Mononuclear cell (primary cell): ENCODE results near the gene DDI2. TPM values are rescaled to one million over a fixed set of nuclear protein-coding genes. Genes with fewer than 3 reads are reported as not detected.

Experiments
- H3K27me3 ChIP-seq: 2 replicates; pipeline ENCODE4 v1.6.0; 2011; ENCODE audit warnings: low read length, control low read depth; ENCODE audit not compliant: insufficient read depth
- H3K4me1 ChIP-seq: 2 replicates; pipeline ENCODE4 v1.5.1; 2011; ENCODE audit warnings: mild to moderate bottlenecking, low read length, control low read depth; ENCODE audit not compliant: insufficient read depth
- H3K4me3 ChIP-seq: 2 replicates; pipeline ENCODE4 v1.5.1; 2011; ENCODE audit warnings: mild to moderate bottlenecking, low read length, moderate library complexity
- H3K9me3 ChIP-seq: 2 replicates; pipeline ENCODE4 v1.5.1; 2011; ENCODE audit warnings: low read depth, mild to moderate bottlenecking, control low read depth, low read length
- total RNA-seq: library from RNA; depleted of rRNA; stranded (reverse); fragments of >200 nt; gene quantifications from one replicate; pipeline ENCODE4 v1.2.3, GENCODE V29; 2012

Gene DDI2
- total RNA-seq = 35.6 TPM

- Histone ChIP-seq H3K9me3 (no peaks in the 10 kb centered on the region), H3K4me1 (peaks cover 44% of the 10 kb centered on the region), H3K4me3 (peak within 1 kb of the TSS; percentile 74), H3K27me3 (no peaks in the 10 kb centered on the region)
Observed at GRCh38 chr1:15617173-15618076, at the start of gene DDI2. TSS of gene DDI2 (plus strand) at chr1:15617458. CDS start at chr1:15617671, 213 bp downstream.

- H3K27me3 ChIP-seq = no peaks in the 10 kb centered on the region
- H3K9me3 ChIP-seq = no peaks in the 10 kb centered on the region
- H3K4me1 ChIP-seq = peaks cover 6% of the 10 kb centered on the region
- no peak overlapping the region for H3K4me3 ChIP-seq
Observed at GRCh38 chr1:15568387-15569073, 48.7 kb upstream of the DDI2 start.

GRCh38 chr1:15570861-15571260 is 46.4 kb upstream of the DDI2 start:
- Histone ChIP-seq H3K4me3 (no peak overlapping the region), H3K9me3 (no peaks in the 10 kb centered on the region), H3K4me1 (no peaks in the 10 kb centered on the region), H3K27me3 (no peaks in the 10 kb centered on the region)

- Histone ChIP-seq H3K27me3 (no peaks in the 10 kb centered on the region), H3K4me1 (no peaks in the 10 kb centered on the region), H3K4me3 (no peak overlapping the region), H3K9me3 (no peaks in the 10 kb centered on the region)
Observed at GRCh38 chr1:15571266-15571665, 46.0 kb upstream of the DDI2 start.

GRCh38 chr1:15573477-15573876 is 43.8 kb upstream of the DDI2 start:
- Histone ChIP-seq H3K4me1 (peaks cover 14% of the 10 kb centered on the region), H3K9me3 (no peaks in the 10 kb centered on the region), H3K27me3 (no peaks in the 10 kb centered on the region), H3K4me3 (no peak overlapping the region)

- peaks cover 27% of the 10 kb centered on the region for H3K4me1 ChIP-seq
- H3K27me3 ChIP-seq = no peaks in the 10 kb centered on the region
- H3K9me3 ChIP-seq = no peaks in the 10 kb centered on the region
- H3K4me3 ChIP-seq = no peak overlapping the region
Observed at GRCh38 chr1:15574741-15575140, 42.5 kb upstream of the DDI2 start.

- H3K27me3 ChIP-seq = no peaks in the 10 kb centered on the region
- H3K4me1 ChIP-seq = peaks cover 33% of the 10 kb centered on the region
- H3K4me3 ChIP-seq = no peak overlapping the region
- H3K9me3 ChIP-seq = no peaks in the 10 kb centered on the region
Observed at GRCh38 chr1:15575549-15576150, 41.6 kb upstream of the DDI2 start.

GRCh38 chr1:15577691-15578090 is 39.6 kb upstream of the DDI2 start:
- Histone ChIP-seq H3K4me1 (peaks cover 34% of the 10 kb centered on the region), H3K9me3 (no peaks in the 10 kb centered on the region), H3K27me3 (no peaks in the 10 kb centered on the region), H3K4me3 (no peak overlapping the region)

- Histone ChIP-seq H3K27me3 (no peaks in the 10 kb centered on the region), H3K9me3 (no peaks in the 10 kb centered on the region), H3K4me3 (no peak overlapping the region), H3K4me1 (peaks cover 39% of the 10 kb centered on the region)
Observed at GRCh38 chr1:15578921-15579682, 38.2 kb upstream of the DDI2 start.

GRCh38 chr1:15579683-15580047 is 37.6 kb upstream of the DDI2 start:
- peaks cover 44% of the 10 kb centered on the region for H3K4me1 ChIP-seq
- H3K9me3 ChIP-seq = no peaks in the 10 kb centered on the region
- H3K4me3 ChIP-seq = no peak overlapping the region
- no peaks in the 10 kb centered on the region for H3K27me3 ChIP-seq

GRCh38 chr1:15583016-15583706 is 34.1 kb upstream of the DDI2 start:
- no peaks in the 10 kb centered on the region for H3K27me3 ChIP-seq
- H3K9me3 ChIP-seq = no peaks in the 10 kb centered on the region
- H3K4me1 ChIP-seq = peaks cover 33% of the 10 kb centered on the region
- H3K4me3 ChIP-seq = no peak overlapping the region

GRCh38 chr1:15584489-15585363 is 32.5 kb upstream of the DDI2 start, which contains the start of gene AGMAT:
TSS of gene AGMAT (minus strand) at chr1:15585051. CDS start at chr1:15584967, 84 bp downstream.
- H3K27me3 ChIP-seq = no peaks in the 10 kb centered on the region
- H3K4me3 ChIP-seq = peak within 1 kb of the TSS; percentile 48
- peaks cover 18% of the 10 kb centered on the region for H3K4me1 ChIP-seq
- no peaks in the 10 kb centered on the region for H3K9me3 ChIP-seq

GRCh38 chr1:15592285-15592684 is 25.0 kb upstream of the DDI2 start:
- Histone ChIP-seq H3K9me3 (no peaks in the 10 kb centered on the region), H3K4me3 (no peak overlapping the region), H3K4me1 (no peaks in the 10 kb centered on the region), H3K27me3 (no peaks in the 10 kb centered on the region)
